Activated CD4-positive, alpha-beta T cell treated with anti-CD3 and anti-CD28 coated beads, Interleukin-10, Interleukin-2, amounts not matched to agents 100 ng/mL and 50 ng/mL, durations not matched to agents 16 hours and 8 hours (primary cell): ENCODE measurements around the gene HLX.

ENCODE experiments used
- DNase-seq: peaks from one replicate; pipeline ENCODE4 v3.0.0-alpha.2; 2020

HLX gene

DNA sequence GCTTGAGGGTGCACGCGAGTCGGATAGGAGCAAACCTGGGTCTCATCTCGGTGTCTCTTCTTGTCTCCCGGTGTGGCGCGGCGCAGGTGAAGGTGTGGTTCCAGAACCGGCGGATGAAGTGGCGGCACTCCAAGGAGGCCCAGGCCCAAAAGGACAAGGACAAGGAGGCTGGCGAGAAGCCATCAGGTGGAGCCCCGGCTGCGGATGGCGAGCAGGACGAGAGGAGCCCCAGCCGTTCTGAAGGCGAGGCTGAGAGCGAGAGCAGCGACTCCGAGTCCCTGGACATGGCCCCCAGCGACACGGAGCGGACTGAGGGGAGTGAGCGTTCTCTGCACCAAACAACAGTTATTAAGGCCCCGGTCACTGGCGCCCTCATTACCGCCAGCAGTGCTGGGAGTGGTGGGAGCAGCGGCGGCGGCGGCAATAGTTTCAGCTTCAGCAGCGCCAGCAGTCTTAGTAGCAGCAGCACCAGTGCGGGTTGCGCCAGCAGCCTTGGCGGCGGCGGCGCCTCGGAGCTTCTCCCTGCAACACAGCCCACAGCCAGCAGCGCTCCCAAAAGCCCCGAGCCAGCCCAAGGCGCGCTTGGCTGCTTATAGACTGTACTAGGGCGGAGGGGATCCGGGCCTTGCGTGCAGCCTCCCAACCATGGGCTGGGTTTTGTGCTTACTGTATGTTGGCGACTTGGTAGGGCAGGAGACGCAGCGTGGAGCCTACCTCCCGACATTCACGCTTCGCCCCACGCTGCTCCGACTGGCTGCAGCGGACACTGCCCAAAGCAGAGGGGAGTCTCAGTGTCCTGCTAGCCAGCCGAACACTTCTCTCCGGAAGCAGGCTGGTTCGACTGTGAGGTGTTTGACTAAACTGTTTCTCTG, 5.1 kb downstream of the HLX start:
- DNase-seq: no peak

DNA sequence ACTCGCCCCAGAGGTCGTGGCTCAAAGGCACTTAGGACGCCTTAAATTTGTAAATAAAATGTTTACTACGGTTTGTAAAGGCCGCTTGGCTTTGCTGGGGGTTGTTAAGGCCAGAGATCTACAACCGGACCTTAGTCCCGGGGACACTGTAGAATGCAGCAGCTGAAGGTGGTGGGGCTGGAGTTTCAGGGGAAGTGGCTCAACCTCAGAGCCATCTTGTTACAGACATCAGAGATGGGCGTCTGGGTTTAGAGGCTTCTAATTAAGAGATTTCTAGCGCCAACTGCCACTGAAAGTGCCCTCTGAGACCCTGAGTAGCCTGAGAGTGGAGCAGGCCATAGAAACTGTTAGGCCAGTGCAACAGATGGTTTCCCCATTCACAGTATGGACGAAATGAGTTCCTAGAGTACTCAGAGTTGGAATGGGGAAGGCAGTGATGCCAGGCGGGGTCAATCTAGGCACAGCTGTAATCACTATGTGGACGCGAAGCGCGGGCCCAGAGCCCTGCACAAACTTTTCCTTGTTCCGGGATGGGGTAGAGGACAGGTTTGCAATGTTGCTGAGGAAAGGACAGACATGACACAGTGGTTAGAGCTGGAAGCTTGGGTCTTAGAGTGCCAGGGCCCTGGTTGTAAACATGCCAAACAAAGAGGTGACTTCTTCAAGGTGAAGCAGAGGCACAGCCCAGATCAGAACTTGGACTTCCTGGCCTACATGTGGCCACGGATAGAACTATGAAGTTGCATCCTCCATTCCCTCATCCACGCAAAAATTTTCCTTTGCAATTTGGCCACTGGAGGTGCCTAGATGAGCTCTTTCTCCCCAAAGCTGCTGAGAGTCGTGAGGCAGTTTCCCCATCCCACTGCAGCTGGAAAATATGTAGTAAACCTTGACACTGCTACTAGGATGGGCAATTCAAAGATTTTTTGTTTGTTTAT, 6.0 kb downstream of the HLX start:
- DNase-seq: no peak

DNA sequence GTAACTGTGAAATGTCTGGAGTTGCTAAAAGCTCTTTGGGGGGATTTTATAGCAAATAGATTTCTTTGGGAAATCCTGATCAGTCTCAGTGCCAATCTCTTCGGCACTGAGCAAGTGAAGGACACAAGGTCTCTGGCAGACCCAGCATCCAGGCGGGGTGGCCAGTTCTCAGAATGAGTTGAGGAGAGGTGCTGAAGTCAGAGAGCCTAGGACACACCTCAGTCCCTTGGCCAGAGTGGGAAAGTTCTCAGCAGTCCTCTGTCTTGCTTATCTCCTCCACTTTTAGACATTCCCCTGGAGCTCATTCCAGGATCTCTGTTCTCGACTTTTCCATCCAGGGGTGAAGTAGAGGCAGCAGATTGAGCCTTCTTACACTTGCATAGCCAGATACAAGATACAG, 6.7 kb downstream of the HLX start:
- no peak for DNase-seq

DNA sequence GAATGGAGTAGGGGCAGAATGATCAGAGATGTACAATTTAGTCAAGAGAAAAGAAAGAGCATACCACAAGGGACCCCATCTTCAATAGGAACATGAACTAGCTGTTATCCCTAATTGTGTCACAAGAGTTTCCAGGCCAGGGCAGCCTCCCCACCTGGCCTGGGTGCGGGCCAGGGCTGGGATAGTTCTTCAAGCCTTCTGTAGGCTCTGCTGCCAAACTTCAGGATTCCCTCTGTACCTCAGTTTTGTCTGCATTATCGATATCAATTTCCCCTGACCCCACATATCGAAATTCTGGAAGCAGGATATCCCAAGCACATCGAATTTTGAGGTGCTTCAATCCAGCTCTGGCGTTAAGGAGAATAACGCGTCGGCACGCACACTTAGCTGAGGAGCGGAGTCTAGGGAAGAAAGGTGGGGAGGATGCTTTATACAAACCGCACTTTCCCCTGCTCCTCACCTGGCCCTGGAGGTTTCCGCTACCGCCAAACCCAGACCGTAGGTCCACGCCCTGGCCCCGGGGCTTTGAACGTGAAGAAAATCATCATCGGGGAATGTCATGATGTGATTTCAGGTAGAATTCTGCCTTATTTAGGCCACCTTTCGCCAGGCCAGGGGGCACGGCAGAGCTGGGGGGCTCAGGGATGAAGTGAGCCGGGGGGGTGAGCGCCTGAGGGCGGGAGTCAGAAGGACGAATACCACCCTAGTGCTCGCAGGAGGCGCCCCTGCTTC, 7.4 kb downstream of the HLX start:
- no peak for DNase-seq

- no peak for DNase-seq
Measured at GRCh38 chr1:220887202-220887519, 7.9 kb downstream of the HLX start.

GRCh38 chr1:220887520-220888416, 8.5 kb downstream of the HLX start:
- no peak for DNase-seq

- no peak for DNase-seq
Measured at GRCh38 chr1:220888417-220888986, 9.3 kb downstream of the HLX start.

DNA sequence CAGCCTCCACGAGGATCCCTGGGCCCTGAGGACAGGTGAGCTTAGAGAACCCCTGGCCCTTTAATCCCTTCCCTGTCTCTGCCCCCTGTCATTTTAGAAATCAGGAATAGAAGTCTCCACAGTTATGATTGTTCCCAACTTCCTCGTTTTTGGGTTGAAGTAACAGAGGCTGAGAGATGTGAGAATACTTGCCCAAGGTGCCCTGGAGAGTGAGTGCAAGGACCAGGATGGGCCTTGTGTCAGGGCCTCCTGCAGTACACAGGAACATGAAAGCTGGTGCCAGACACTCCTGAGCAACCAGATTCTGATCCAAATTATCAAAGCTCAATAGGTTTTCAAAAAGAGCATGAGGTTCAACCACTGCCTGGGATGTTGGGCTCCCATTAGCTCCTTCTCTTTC, 10.1 kb downstream of the HLX start:
- no peak for DNase-seq

DNA sequence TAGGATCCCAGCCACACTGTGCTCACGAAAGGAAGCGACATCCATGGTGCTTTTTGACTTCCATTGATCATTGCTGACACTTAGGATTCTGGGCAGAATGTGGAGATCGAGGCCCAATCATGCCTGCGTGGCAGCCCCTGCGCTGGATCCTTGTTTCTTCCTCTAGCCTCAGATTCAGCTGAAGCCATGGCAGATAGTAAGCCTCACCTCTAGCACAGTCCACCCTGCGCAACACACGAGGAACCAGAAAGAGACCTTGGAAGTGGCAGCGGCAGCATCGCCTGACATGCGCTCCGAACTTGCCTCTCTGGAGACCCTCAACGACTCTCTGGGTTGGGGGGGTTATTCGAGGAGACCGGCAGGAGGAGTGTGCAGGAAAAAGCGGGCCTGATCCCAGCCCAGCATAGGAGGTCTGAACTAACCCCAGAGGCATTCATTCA, 10.6 kb downstream of the HLX start:
- no peak for DNase-seq

DNA sequence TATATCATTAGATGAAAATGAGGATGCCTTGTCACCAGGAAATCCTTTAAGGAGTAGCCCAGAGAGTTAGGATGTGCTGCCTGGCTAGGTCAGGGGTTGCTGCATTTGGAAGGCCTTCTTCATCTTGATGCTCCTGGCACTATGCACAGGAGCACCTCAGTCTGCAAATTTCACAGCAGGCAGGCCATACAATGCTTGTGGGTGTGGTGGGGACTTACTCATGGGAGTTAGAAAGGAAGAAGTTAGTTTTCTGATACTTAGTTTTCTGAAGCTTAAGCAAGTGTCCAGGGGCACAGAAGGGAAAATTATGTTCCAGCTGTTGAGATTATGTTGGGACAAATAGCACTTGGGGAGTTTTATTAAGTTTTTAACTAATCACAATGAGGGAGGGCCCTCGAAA, 11.4 kb downstream of the HLX start:
- no peak for DNase-seq

DNA sequence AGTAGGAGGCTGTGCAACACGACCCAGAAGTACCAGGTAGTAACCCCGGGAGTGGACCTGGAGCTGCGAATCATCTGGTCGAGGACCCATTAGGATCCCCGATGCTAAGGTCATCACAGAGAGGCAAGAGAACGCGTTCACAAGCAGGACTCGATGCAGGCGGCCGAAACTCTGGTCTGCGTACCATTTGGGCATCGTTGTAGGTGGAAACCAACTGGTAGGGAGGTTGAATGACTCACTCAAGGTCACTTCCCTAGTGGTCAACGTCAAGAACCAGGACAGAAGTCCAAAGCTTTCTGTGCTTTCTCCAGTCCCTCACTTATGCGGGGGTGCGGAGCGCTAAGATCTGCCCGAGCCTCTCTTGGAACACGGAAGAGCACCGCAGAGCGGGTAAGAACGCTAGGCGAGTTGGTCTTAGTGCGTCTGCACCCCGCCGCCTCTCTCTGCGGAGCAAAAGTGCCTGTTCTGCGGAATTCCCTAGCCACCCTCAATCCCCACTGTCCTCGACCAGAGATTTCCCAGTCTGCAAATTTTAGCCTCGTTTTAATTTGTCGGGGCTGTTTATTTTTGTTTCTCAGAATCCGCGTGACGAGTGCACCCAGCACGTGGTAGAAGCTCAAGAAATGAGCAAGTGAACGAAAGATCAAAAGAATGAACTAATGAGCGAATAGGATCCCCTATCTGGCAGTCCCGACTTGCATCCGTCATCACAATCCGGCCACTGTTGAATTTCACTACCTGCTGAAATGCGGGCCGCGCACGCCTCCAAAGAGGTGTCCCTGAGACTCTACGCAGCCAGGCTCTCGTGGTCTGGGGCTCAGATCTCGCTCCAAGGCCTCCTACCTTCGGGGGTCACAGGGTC, 12.2 kb downstream of the HLX start:
- DNase-seq: no peak

DNA sequence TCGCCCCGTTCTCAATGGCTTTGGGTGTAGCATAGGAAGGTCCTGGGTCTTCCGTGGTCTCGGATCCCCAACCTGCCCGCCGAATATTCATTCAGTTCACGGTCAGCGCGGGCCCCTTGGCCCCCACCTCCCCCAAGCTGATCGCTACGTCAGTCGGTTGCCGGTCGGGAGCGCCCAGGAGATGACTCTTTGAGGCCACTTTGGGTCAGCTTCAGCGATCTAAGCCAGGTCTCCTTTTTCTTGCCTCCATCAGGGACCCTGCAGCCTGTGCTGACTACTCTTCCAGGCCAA, 12.8 kb downstream of the HLX start:
- no peak for DNase-seq

DNA sequence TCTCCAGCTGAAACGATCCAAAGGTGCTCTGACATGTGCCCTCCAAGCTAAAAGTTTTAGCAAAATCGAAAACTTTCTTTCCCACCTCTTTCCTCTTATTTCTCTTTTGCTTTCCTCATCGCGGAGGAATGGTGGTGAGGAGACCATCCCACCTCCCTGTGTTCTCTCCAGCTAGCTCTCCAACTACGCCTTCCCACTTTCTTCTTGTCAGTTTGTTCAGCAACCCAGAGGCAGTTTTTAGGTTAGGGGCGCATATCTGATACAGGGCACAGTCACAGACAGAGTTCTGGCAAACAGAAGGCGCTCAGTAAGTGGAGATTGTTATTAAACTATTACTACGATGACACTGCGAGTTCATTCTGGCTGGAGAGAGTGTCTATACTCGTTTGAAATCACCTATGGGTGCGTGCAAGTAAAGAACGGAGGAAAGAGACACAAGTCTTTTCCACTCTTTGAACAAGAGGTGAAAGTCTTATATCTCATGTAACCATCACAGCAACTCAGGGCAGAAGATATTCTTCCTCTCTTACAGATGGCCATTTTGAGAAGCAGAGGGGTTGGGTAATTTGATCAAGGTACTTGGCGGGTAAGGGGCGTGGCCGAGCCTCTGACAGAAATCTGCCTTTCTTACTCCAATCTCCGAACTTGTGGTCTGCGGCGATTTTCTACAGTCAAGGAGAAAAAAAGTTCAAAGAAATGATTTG, 13.9 kb downstream of the HLX start:
- DNase-seq: no peak

DNA sequence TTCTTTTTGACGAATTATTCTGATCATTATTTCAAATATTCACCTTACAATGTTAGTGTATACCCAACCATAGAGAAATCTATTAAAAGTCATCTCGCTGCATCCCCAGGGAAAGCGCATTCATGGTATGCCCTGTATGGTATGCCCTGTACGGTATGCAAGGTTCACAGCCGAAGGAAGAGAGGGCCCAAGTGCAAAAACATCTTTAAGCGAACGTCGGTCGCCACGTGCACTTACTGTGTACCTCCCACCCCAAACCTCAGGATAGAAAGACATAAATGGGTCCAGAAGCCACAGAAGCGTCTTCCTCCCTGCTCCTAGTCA, 14.4 kb downstream of the HLX start:
- DNase-seq: no peak

GRCh38 chr1:220894025-220894923, 15.0 kb downstream of the HLX start:
- no peak for DNase-seq

- no peak for DNase-seq
Measured at GRCh38 chr1:220894924-220895256, 15.6 kb downstream of the HLX start.

DNA sequence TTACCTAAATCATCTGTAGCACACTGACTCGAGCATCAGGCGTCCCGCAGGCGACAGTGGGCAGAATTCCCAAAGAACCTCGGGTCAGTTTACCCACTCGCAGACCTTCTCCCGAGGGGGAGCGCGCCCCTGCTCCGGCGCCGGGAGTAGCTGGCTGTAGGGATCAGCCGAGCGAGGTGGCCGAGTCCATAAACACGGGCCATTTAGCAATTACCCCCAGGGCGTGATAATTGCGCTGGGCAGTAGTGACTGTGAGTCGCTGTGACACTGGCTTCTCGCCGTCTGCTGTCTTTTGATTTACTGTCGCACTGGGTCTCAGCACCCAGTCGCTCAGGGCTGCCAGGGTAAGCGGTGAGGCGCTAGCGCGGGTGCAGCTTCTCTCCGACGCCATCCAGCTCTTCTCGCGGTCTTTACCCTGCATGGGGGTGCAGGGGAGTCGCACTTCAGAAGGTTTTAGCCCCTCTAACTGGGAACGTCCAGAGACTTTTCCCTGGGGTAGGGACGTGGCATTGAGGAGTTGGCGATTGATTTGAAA, 16.2 kb downstream of the HLX start:
- DNase-seq: no peak

GRCh38 chr1:220896092-220896491, 16.8 kb downstream of the HLX start:
- DNase-seq: no peak

GRCh38 chr1:220900842-220901241, 21.6 kb downstream of the HLX start:
- DNase-seq: no peak
